Measurements from ENCODE around the gene IL15RA.
"Not testable (repeated sequence)": the region's sequence is repeated elsewhere in the genome, so short reads cannot be mapped to it uniquely, and the experiment has no call there.

DNA sequence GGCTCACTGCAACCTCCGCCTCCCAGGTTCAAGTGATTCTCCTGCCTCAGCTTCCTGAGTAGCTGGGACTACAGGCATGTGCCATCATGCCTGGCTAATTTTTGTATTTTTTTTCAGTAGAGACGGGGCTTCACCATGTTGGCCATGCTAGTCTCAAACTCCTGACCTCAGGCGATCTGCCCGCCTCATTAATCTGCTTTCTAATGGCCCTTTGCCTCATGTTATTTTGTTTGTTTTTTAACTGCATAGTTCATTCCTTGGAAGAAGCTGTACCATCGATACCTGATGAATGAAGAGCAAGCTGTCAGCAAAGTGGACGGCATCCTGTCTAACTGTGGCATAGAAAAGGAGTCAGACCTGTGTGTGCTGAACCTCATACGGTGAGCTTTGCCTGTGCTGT is 68.7 kb downstream of the IL15RA start:
- TF ChIP-seq, protein P1, sequence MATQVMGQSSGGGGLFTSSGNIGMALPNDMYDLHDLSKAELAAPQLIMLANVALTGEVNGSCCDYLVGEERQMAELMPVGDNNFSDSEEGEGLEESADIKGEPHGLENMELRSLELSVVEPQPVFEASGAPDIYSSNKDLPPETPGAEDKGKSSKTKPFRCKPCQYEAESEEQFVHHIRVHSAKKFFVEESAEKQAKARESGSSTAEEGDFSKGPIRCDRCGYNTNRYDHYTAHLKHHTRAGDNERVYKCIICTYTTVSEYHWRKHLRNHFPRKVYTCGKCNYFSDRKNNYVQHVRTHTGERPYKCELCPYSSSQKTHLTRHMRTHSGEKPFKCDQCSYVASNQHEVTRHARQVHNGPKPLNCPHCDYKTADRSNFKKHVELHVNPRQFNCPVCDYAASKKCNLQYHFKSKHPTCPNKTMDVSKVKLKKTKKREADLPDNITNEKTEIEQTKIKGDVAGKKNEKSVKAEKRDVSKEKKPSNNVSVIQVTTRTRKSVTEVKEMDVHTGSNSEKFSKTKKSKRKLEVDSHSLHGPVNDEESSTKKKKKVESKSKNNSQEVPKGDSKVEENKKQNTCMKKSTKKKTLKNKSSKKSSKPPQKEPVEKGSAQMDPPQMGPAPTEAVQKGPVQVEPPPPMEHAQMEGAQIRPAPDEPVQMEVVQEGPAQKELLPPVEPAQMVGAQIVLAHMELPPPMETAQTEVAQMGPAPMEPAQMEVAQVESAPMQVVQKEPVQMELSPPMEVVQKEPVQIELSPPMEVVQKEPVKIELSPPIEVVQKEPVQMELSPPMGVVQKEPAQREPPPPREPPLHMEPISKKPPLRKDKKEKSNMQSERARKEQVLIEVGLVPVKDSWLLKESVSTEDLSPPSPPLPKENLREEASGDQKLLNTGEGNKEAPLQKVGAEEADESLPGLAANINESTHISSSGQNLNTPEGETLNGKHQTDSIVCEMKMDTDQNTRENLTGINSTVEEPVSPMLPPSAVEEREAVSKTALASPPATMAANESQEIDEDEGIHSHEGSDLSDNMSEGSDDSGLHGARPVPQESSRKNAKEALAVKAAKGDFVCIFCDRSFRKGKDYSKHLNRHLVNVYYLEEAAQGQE (IDR thresholded peaks at IDR 0.05), result not testable (repeated sequence)
- TF ChIP-seq, protein P2, sequence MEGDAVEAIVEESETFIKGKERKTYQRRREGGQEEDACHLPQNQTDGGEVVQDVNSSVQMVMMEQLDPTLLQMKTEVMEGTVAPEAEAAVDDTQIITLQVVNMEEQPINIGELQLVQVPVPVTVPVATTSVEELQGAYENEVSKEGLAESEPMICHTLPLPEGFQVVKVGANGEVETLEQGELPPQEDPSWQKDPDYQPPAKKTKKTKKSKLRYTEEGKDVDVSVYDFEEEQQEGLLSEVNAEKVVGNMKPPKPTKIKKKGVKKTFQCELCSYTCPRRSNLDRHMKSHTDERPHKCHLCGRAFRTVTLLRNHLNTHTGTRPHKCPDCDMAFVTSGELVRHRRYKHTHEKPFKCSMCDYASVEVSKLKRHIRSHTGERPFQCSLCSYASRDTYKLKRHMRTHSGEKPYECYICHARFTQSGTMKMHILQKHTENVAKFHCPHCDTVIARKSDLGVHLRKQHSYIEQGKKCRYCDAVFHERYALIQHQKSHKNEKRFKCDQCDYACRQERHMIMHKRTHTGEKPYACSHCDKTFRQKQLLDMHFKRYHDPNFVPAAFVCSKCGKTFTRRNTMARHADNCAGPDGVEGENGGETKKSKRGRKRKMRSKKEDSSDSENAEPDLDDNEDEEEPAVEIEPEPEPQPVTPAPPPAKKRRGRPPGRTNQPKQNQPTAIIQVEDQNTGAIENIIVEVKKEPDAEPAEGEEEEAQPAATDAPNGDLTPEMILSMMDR (IDR thresholded peaks at IDR 0.05; ENCODE audit: low read depth, low read length, missing input control), result not testable (repeated sequence)
- TF ChIP-seq, protein P3, sequence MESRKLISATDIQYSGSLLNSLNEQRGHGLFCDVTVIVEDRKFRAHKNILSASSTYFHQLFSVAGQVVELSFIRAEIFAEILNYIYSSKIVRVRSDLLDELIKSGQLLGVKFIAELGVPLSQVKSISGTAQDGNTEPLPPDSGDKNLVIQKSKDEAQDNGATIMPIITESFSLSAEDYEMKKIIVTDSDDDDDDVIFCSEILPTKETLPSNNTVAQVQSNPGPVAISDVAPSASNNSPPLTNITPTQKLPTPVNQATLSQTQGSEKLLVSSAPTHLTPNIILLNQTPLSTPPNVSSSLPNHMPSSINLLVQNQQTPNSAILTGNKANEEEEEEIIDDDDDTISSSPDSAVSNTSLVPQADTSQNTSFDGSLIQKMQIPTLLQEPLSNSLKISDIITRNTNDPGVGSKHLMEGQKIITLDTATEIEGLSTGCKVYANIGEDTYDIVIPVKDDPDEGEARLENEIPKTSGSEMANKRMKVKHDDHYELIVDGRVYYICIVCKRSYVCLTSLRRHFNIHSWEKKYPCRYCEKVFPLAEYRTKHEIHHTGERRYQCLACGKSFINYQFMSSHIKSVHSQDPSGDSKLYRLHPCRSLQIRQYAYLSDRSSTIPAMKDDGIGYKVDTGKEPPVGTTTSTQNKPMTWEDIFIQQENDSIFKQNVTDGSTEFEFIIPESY (IDR thresholded peaks at IDR 0.05), result not testable (repeated sequence)
